ENCODE measurements around the gene USP54. TPM values are rescaled to one million over a fixed set of nuclear protein-coding genes. Genes with fewer than 3 reads are reported as not detected.

Gene USP54
- total RNA-seq, 2 donors from 2014 or later = 4.6 to 6.2 TPM

DNA sequence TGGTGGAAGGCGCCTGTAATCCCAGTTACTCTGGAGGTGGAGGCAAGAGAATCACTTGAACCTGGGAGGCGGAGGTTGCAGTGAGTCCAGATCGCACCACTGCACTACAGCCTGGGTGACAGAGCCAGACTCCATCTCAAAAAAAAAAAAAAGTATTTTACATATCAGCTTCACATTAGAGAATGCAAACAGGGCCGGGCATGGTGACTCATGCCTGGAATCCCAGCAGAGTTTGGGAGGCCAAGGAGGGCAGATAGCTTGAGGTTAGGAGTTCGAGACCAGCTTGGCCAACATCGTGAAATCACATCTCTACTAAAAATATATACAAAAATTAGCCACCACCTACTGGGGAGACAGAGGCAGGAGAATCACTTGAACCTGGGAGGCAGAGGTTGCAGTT is 31.6 kb downstream of the USP54 start:
- Mint-ChIP-seq H3K36me3 (no peaks in the 10 kb centered on the region), H3K27ac (no peak overlapping the region), H3K9me3 (no peaks in the 10 kb centered on the region)
- DNase-seq (ENCODE audit: low spot score in 2 of 2) (no peak), ATAC-seq (no peak)

- no peak for DNase-seq (ENCODE audit: low spot score in 2 of 2)
- H3K36me3 Mint-ChIP-seq = no peaks in the 10 kb centered on the region
- H3K9me3 Mint-ChIP-seq = no peaks in the 10 kb centered on the region
- no peak for ATAC-seq
- H3K27ac Mint-ChIP-seq = no peak overlapping the region
Observed at GRCh38 chr10:73556855-73557254, 34.3 kb downstream of the USP54 start.

GRCh38 chr10:73554721-73555120 is 36.4 kb downstream of the USP54 start:
- DNase-seq (ENCODE audit: low spot score in 2 of 2) = no peak
- Mint-ChIP-seq H3K36me3 (no peaks in the 10 kb centered on the region), H3K27ac (no peak overlapping the region), H3K9me3 (no peaks in the 10 kb centered on the region)
- no peak for ATAC-seq

DNA sequence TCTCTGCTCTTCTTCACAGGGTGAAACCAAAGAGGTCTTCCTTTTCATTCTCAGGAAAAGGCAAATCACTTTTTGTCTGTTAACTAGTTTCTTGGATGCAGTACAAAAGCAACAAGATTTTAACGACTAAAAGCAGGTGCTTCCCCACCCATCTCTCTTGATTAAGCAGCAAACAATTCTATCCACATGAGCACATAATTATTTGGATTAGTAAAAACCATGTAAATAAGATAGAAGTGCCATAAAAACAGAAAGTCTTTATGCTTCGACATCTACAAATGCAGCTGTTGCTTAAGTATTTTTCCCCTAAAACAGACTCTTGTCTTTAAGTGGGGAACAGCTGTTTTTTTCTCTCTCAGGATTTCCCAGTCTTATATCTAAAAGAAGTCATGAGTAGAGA is 37.4 kb downstream of the USP54 start:
- ATAC-seq = no peak
- Mint-ChIP-seq H3K27ac (no peak overlapping the region), H3K9me3 (no peaks in the 10 kb centered on the region), H3K36me3 (no peaks in the 10 kb centered on the region)
- DNase-seq (ENCODE audit: low spot score in 2 of 2) = no peak

- DNase-seq (ENCODE audit: low spot score in 2 of 2) (no peak), ATAC-seq (no peak)
- H3K36me3 Mint-ChIP-seq = no peaks in the 10 kb centered on the region
- H3K27ac Mint-ChIP-seq = peak overlapping the region in 1 of 2 donors; percentile 30
- no peaks in the 10 kb centered on the region for H3K9me3 Mint-ChIP-seq
Observed at GRCh38 chr10:73552819-73553715, 38.1 kb downstream of the USP54 start.

GRCh38 chr10:73551515-73551914 is 39.6 kb downstream of the USP54 start:
- DNase-seq (ENCODE audit: low spot score in 2 of 2) (no peak), ATAC-seq (no peak)
- no peak overlapping the region for H3K27ac Mint-ChIP-seq
- no peaks in the 10 kb centered on the region for H3K36me3 Mint-ChIP-seq
- H3K9me3 Mint-ChIP-seq = no peaks in the 10 kb centered on the region

DNA sequence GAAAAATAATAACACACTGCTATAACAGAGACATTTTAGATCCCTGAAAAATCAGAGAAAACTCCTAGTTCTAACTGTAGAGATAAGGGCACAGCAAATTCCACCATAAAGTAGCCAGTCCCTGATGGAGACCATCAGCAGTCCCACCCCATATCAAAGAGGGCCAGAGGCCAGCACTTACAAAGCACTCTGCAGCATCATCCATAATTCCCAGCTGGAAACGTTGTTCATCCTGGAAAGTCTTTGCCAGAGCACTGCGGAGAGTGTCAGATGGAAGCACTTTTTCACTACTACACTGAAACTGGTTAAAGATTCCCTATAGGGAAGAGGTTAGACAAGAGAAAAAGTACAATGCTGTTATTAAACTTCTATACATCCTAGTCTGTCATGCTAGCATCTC is 45.8 kb downstream of the USP54 start:
- H3K36me3 Mint-ChIP-seq = no peaks in the 10 kb centered on the region
- no peak for DNase-seq (ENCODE audit: low spot score in 2 of 2)
- no peaks in the 10 kb centered on the region for H3K9me3 Mint-ChIP-seq
- ATAC-seq = no peak
- H3K27ac Mint-ChIP-seq = no peak overlapping the region

DNA sequence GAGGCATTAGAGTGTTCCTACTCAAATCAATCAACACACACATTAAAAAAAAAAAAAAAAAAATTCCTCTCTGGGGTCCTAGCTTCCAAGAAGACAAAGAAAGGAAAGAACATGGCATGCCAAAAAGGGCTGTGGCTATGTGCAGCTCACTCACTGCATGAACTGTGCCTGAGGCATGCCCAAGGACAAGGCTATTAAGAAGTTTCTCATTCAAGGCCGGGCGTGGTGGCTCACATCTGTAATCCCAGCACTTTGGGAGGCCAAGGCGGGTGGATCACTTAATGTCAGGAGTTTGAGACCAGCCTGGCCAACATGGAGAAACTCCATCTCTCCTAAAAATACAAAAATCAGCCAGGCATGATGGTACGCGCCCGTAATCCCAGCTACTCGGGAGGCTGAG is 53.4 kb downstream of the USP54 start:
- Mint-ChIP-seq H3K36me3 (no peaks in the 10 kb centered on the region), H3K9me3 (no peaks in the 10 kb centered on the region), H3K27ac (peak overlapping the region in 1 of 2 donors; percentile 52)
- DNase-seq (ENCODE audit: low spot score in 2 of 2) (no peak), ATAC-seq (no peak)

DNA sequence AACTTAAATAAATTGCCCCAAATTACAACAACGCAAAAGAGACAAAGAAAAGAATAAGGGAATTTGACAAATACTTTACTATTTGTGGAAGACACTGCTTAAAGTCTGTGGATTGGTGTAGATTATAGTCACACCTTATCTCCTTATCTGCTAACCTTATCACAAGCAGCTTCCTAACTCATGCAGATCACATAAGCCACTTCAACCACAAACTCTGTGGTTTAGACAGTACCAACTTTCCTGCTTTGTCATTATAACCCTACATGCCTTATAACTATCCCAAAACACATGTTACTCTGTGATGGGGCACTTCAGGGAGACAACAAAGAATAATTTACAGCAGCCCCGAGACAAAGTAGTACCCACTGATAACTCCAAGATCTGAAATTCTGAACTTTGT is 53.9 kb downstream of the USP54 start:
- Mint-ChIP-seq H3K9me3 (no peaks in the 10 kb centered on the region), H3K27ac (peak overlapping the region in 1 of 2 donors; percentile 52), H3K36me3 (no peaks in the 10 kb centered on the region)
- DNase-seq (ENCODE audit: low spot score in 2 of 2) = no peak
- peak in 1 of 2 donors; percentile 65 for ATAC-seq

GRCh38 chr10:73534857-73535256 is 56.3 kb downstream of the USP54 start:
- DNase-seq (ENCODE audit: low spot score in 2 of 2) (no peak), ATAC-seq (no peak)
- H3K36me3 Mint-ChIP-seq = no peaks in the 10 kb centered on the region
- H3K27ac Mint-ChIP-seq = no peak overlapping the region
- H3K9me3 Mint-ChIP-seq = no peaks in the 10 kb centered on the region

DNA sequence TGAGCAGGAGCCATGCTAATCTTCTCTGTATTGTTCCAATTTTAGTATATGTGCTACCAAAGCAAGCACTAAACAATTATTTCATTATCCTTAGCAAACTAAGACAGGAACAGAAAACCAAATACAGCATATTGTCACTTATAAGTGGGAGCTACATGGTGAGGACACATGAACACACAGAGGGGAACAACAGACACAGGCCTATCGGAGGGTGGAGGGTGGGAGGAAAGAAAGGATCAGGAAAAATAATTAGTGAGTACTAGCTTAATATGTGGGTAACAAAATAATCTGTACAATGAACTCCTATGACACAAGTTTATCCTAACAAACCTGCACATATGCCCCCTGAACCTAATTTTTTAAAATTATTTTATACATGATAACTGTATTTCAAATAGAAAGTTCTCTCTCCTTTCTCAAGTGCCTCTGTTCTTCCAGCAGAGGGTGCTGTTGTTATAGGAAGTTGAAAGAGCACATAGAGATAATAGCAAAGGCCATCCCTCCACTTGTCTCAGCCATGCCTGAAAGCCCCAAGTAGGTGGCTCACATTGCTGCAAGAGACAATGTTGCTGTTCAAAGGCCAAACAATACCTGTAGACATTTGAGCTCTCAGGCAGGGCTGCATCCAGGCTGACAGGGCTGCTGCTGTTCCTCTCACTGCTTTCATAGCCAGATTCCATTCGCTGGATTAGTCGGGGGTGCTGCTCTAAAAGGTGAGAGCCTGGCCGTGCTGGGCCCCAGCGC is 61.9 kb downstream of the USP54 start:
- Mint-ChIP-seq H3K9me3 (no peaks in the 10 kb centered on the region), H3K27ac (no peak overlapping the region), H3K36me3 (no peaks in the 10 kb centered on the region)
- DNase-seq (ENCODE audit: low spot score in 2 of 2) (peak in 1 of 2 donors; percentile 61), ATAC-seq (peak; percentile 84 to 96)

- ATAC-seq (no peak), DNase-seq (ENCODE audit: low spot score in 2 of 2) (no peak)
- Mint-ChIP-seq H3K36me3 (no peaks in the 10 kb centered on the region), H3K9me3 (no peaks in the 10 kb centered on the region), H3K27ac (no peak overlapping the region)
Observed at GRCh38 chr10:73522263-73522662, 68.9 kb downstream of the USP54 start.

GRCh38 chr10:73519336-73519735 is 71.8 kb downstream of the USP54 start:
- Mint-ChIP-seq H3K27ac (no peak overlapping the region), H3K9me3 (no peaks in the 10 kb centered on the region), H3K36me3 (no peaks in the 10 kb centered on the region)
- no peak for DNase-seq (ENCODE audit: low spot score in 2 of 2)
- ATAC-seq = no peak

DNA sequence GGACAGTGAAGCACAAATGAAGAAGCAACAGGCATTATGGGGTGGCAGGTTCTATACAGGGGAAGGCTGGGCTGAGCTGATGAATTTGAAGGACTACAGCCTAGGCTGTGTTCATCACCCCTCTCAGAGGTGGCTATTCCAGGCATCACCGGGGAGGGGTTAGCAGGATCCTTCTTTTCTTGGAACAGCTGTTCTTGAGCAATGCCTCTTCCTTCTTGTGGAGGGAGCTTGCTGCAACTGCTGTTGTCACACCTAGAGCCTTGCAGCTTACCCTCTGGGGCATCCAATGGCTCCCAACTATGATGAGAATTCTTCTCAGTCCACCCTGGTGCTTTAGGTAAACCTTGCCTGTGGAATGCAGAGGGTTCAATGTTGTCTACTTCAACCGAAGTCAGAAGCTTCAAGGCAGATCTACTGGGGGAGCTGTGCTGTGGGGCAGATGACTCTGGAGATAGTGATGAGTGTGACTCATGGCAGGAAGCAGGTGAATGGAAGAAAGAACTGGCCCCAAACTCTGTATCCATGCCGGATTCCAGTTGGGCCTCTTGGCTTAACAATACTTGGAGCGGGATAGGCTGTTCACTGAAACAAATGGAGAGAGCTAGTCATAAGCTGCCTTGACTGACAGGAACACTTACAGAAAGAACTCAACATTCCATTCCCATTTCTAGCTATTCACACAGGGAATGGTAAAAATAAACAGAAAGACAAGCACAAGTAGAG is 73.8 kb downstream of the USP54 start:
- H3K9me3 Mint-ChIP-seq = no peaks in the 10 kb centered on the region
- no peaks in the 10 kb centered on the region for H3K36me3 Mint-ChIP-seq
- peak overlapping the region in 1 of 2 donors; percentile 5 for H3K27ac Mint-ChIP-seq
- DNase-seq (ENCODE audit: low spot score in 2 of 2) = no peak
- no peak for ATAC-seq

GRCh38 chr10:73512207-73512743 is 78.9 kb downstream of the USP54 start:
- H3K27ac Mint-ChIP-seq = peak overlapping the region in 1 of 2 donors; percentile 48
- no peaks in the 10 kb centered on the region for H3K9me3 Mint-ChIP-seq
- DNase-seq (ENCODE audit: low spot score in 2 of 2) = no peak
- ATAC-seq = no peak
- no peaks in the 10 kb centered on the region for H3K36me3 Mint-ChIP-seq

- no peak for DNase-seq (ENCODE audit: low spot score in 2 of 2)
- peaks cover 0 to 4% of the 10 kb centered on the region in 2 donors for H3K36me3 Mint-ChIP-seq
- no peak overlapping the region for H3K27ac Mint-ChIP-seq
- no peaks in the 10 kb centered on the region for H3K9me3 Mint-ChIP-seq
- ATAC-seq = no peak
Observed at GRCh38 chr10:73509695-73510094, 81.4 kb downstream of the USP54 start.

- ATAC-seq (no peak), DNase-seq (ENCODE audit: low spot score in 2 of 2) (no peak)
- Mint-ChIP-seq H3K9me3 (no peaks in the 10 kb centered on the region), H3K36me3 (peaks cover 0 to 11% of the 10 kb centered on the region in 2 donors), H3K27ac (no peak overlapping the region)
Observed at GRCh38 chr10:73506491-73506890, 84.7 kb downstream of the USP54 start.
